ENCODE data around the gene C1orf159.

DNA sequence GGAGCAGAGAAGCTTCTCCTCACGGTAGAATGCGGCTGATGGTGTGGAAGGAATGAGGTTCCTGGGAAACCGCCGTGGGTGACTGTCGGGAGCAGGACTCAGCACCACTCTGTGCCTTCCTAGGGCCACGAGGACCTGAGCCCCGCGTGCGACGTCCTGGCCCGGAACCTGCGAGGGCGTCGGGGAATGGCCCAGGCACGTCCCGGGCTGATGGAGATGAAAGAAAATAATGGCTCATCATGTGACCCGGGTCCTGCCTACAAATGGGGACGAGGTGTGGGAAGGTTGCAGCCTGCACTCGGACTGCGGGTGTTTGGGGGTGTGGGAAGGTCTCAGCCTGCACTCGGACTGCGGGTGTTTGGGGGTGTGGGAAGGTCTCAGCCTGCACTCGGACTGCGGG lies 32.7 kb upstream of the C1orf159 start:
- TF ChIP-seq FOXM1 (IDR thresholded peaks at IDR 0.05; ENCODE audit: borderline replicate concordance) (no peak), CTBP1 (IDR thresholded peaks at IDR 0.05; ENCODE audit: borderline replicate concordance) (no peak), SUZ12 (IDR thresholded peaks at IDR 0.05) (no peak), ELF4 (IDR thresholded peaks at IDR 0.05) (no peak), SP1 (IDR thresholded peaks at IDR 0.05) (no peak), FOXK2 (IDR thresholded peaks at IDR 0.05) (no peak), FOXA1 (IDR thresholded peaks at IDR 0.05) (no peak), BHLHE40 (IDR thresholded peaks at IDR 0.05; ENCODE audit: borderline replicate concordance) (no peak), TARDBP (IDR thresholded peaks at IDR 0.05) (no peak), LEF1 (IDR thresholded peaks at IDR 0.05; ENCODE audit: borderline replicate concordance) (no peak), HDGF (IDR thresholded peaks at IDR 0.05; ENCODE audit: borderline replicate concordance) (no peak), ARNT (IDR thresholded peaks at IDR 0.05) (no peak)
- TF ChIP-seq, protein P1, sequence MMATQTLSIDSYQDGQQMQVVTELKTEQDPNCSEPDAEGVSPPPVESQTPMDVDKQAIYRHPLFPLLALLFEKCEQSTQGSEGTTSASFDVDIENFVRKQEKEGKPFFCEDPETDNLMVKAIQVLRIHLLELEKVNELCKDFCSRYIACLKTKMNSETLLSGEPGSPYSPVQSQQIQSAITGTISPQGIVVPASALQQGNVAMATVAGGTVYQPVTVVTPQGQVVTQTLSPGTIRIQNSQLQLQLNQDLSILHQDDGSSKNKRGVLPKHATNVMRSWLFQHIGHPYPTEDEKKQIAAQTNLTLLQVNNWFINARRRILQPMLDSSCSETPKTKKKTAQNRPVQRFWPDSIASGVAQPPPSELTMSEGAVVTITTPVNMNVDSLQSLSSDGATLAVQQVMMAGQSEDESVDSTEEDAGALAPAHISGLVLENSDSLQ (IDR thresholded peaks at IDR 0.05), result no peak

Measured in HEK293T (cell line).